Upper lobe of left lung (tissue), 4 donors: ENCODE data around the gene KNDC1.

Experiments
- CTCF ChIP-seq, 6 experiments: fragments of 450-650 bp in 4 of 6; fragments of 200-600 bp in 2 of 6; sonication (generic) in 2 of 6; IDR thresholded peaks; one replicate each; pipeline ENCODE4 v1.5.1; 2016 to 2019; ENCODE audit warnings: antibody characterized with exemption in 6 of 6
- POLR2AphosphoS5 ChIP-seq, 2 donors: sonication (generic); formaldehyde crosslinking; IDR thresholded peaks; one replicate each; pipeline ENCODE4 v1.5.1; 2017; ENCODE audit warnings: antibody characterized with exemption in 2 of 2

GRCh38 chr10:133262696-133263095, 102.7 kb downstream of the KNDC1 start:
- TF ChIP-seq CTCF (IDR thresholded peaks at IDR 0.05) (no peak), POLR2AphosphoS5 (IDR thresholded peaks at IDR 0.05) (no peak)
